DND-41 (cell line): ENCODE data around the gene DNAJC12.

Experiments used
- CTCF ChIP-seq: IDR thresholded peaks from 2 replicates; pipeline ENCODE4 v1.5.1; 2012; ENCODE audit warnings: borderline replicate concordance, low read length, moderate library complexity, mild to moderate bottlenecking; ENCODE audit not compliant: poor library complexity, severe bottlenecking; ENCODE audit errors: extremely low read depth
- EZH2 ChIP-seq: IDR thresholded peaks from 3 replicates; pipeline ENCODE4 v1.6.1; 2012; ENCODE audit warnings: borderline replicate concordance, low read depth, mild to moderate bottlenecking, moderate library complexity, low read length, inconsistent platforms; ENCODE audit not compliant: severe bottlenecking

- TF ChIP-seq CTCF: no peak
- no peak for TF ChIP-seq EZH2
These were observed 43.0 kb downstream of the DNAJC12 start for GRCh38 chr10:67794909-67795460.
